ENCODE data around the gene PLAU. TPM values are rescaled to one million over a fixed set of nuclear protein-coding genes. Genes with fewer than 3 reads are reported as not detected.
A peak's percentile ranks its signal among the peaks of the same experiment; 100 is the strongest.

PLAU gene
- total RNA-seq, 1 experiment from 2014 or later = 8.3 TPM

DNA sequence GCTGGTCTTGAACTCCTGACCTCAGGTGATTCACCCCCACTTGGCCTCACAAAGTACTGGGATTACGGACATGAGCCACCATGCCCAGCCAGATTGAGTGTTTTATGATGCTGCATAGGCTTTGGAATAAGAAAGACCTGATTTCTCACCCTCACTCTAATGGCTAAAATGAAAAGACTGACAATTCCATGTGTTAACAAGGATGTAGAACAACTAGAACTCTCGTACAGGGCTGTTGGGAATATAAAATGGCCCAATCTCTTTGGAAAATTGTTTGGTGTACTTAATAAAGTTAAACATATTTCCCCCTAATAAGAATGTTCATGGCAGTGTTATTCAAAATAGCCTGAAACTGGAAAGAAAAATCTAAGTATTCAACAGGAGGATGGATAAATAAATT lies 43.8 kb downstream of the PLAU start:
- Histone ChIP-seq H3K4me3 (ENCODE audit: low read depth, low read length, poor library complexity, severe bottlenecking) (no peak overlapping the region), H3K36me3 (ENCODE audit: insufficient read depth, low read length, poor library complexity, severe bottlenecking) (no peaks in the 10 kb centered on the region), H3K9me3 (ENCODE audit: low read depth, low read length, poor library complexity, severe bottlenecking) (no peaks in the 10 kb centered on the region), H3K27ac (ENCODE audit: low read depth, low read length, poor library complexity, severe bottlenecking) (no peak overlapping the region), H3K27me3 (replicated peaks; ENCODE audit: insufficient read depth, low read depth, low read length, poor library complexity) (no peaks in the 10 kb centered on the region), H3K4me1 (ENCODE audit: insufficient read depth, low read length, poor library complexity, severe bottlenecking) (peaks cover 18% of the 10 kb centered on the region)
- CTCF ChIA-PET = no interaction called here
- TF ChIP-seq, protein P1, sequence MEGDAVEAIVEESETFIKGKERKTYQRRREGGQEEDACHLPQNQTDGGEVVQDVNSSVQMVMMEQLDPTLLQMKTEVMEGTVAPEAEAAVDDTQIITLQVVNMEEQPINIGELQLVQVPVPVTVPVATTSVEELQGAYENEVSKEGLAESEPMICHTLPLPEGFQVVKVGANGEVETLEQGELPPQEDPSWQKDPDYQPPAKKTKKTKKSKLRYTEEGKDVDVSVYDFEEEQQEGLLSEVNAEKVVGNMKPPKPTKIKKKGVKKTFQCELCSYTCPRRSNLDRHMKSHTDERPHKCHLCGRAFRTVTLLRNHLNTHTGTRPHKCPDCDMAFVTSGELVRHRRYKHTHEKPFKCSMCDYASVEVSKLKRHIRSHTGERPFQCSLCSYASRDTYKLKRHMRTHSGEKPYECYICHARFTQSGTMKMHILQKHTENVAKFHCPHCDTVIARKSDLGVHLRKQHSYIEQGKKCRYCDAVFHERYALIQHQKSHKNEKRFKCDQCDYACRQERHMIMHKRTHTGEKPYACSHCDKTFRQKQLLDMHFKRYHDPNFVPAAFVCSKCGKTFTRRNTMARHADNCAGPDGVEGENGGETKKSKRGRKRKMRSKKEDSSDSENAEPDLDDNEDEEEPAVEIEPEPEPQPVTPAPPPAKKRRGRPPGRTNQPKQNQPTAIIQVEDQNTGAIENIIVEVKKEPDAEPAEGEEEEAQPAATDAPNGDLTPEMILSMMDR (conservative IDR thresholded peaks at IDR 0.05; ENCODE audit: low read depth, low read length) = no peak
- no peak for TF ChIP-seq EZH2 (IDR thresholded peaks at IDR 0.05; ENCODE audit: borderline replicate concordance, low read depth, low read length, poor library complexity, severe bottlenecking)
- intact Hi-C loops (cut with micrococcal nuclease; ENCODE audit: unreplicated experiment) = no loop called here
- no peak for DNase-seq (ENCODE audit: low spot score)
- no TSS peak for BruUV-seq (replicated peaks)
- POLR2A ChIA-PET (ENCODE audit: low non-redundant PET) = no interaction called here

DNA sequence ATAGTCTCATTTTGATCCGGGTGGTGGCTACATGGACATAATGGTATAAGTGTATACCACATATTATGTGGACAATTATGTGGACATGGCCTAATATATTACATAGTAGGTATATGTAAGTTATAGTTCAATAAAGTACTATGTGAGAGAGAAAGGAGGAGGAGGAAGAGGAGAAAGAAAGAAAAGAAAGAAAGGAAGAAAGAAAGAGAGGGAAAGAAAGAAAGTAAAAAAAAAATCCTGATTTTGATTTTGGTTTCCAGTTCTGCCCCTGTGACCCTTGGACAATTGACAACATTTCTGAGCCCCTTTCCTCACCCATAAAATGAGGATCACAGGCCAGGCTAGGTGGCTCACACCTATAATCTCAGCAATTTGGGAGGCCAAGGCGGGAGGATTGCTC lies 44.8 kb downstream of the PLAU start:
- BruUV-seq (replicated peaks) = no TSS peak
- DNase-seq (ENCODE audit: low spot score) = no peak
- CTCF ChIA-PET = no interaction called here
- Histone ChIP-seq H3K27me3 (replicated peaks; ENCODE audit: insufficient read depth, low read depth, low read length, poor library complexity) (no peaks in the 10 kb centered on the region), H3K27ac (ENCODE audit: low read depth, low read length, poor library complexity, severe bottlenecking) (peak overlapping the region; percentile 77), H3K4me3 (ENCODE audit: low read depth, low read length, poor library complexity, severe bottlenecking) (no peak overlapping the region), H3K4me1 (ENCODE audit: insufficient read depth, low read length, poor library complexity, severe bottlenecking) (peaks cover 18% of the 10 kb centered on the region), H3K9me3 (ENCODE audit: low read depth, low read length, poor library complexity, severe bottlenecking) (no peaks in the 10 kb centered on the region), H3K36me3 (ENCODE audit: insufficient read depth, low read length, poor library complexity, severe bottlenecking) (no peaks in the 10 kb centered on the region)
- POLR2A ChIA-PET (ENCODE audit: low non-redundant PET) = no interaction called here
- intact Hi-C loops (cut with micrococcal nuclease; ENCODE audit: unreplicated experiment) = no loop called here
- no peak for TF ChIP-seq EZH2 (IDR thresholded peaks at IDR 0.05; ENCODE audit: borderline replicate concordance, low read depth, low read length, poor library complexity, severe bottlenecking)
- TF ChIP-seq, protein P1 (conservative IDR thresholded peaks at IDR 0.05; ENCODE audit: low read depth, low read length) = no peak

DNA sequence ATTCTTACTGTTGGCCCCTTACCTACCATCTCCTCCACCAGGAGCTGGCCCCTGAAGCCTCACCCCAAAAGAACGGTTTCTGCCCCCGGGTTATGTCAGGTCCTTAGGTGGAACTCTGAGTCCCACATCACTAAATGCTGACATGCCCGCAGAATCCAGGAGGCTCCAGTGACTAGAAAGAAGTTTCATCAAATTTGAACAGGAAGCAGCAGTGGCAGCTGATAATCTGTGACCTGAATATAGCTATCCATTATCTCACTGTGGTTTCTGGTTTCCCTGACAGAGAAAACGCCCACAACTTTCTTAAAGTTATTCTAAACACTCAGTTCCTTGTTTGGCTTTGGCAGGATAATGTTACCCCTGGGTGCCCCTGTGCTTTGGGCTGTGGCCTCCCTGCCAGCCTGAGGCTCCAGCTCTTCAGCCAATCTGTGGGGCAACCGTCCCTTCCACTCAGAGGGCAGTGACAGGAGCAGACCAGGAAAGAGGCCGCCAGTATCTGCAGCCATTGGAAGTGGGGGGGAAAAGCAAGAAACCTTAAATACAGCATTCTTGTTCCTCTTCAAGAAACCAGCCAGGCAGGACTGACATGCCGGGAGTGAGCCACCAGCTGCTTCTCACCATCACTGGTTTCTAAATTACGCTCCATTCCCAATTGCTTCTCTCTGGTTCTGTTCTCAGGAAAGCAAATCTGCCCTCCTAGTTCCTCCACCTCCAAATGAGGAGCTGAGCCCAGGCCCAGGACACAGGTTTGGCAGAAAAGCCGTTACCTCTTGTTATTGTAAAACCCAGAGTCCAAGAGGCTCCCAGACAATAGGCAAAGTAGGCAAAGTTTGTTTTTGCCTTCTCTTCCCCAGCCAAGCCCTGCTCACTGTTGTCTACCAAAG lies 45.8 kb downstream of the PLAU start:
- H3K4me1 ChIP-seq (ENCODE audit: insufficient read depth, low read length, poor library complexity, severe bottlenecking) = peaks cover 18% of the 10 kb centered on the region
- DNase-seq (ENCODE audit: low spot score) = peak; percentile 73
- H3K27me3 ChIP-seq (replicated peaks; ENCODE audit: insufficient read depth, low read depth, low read length, poor library complexity) = no peaks in the 10 kb centered on the region
- H3K36me3 ChIP-seq (ENCODE audit: insufficient read depth, low read length, poor library complexity, severe bottlenecking) = no peaks in the 10 kb centered on the region
- no peak for TF ChIP-seq EZH2 (IDR thresholded peaks at IDR 0.05; ENCODE audit: borderline replicate concordance, low read depth, low read length, poor library complexity, severe bottlenecking)
- TF ChIP-seq, protein P1 (conservative IDR thresholded peaks at IDR 0.05; ENCODE audit: low read depth, low read length) = no peak
- peak overlapping the region; percentile 77 for H3K27ac ChIP-seq (ENCODE audit: low read depth, low read length, poor library complexity, severe bottlenecking)
- no TSS peak for BruUV-seq (replicated peaks)
- ChIA-PET POLR2A (ENCODE audit: low non-redundant PET) (interaction anchor here (0.7 kb wide), 1 partner anchor 50 kb away, joined by 3 read pairs; no protein-coding TSS in a partner anchor), CTCF (interaction anchor here (0.6 to 1.0 kb wide), 3 partner anchors 16 to 70 kb away, joined by 3 to 4 read pairs (median 3); no protein-coding TSS in a partner anchor)
- no peak overlapping the region for H3K4me3 ChIP-seq (ENCODE audit: low read depth, low read length, poor library complexity, severe bottlenecking)
- intact Hi-C loops (cut with micrococcal nuclease; ENCODE audit: unreplicated experiment) = no loop called here
- H3K9me3 ChIP-seq (ENCODE audit: low read depth, low read length, poor library complexity, severe bottlenecking) = no peaks in the 10 kb centered on the region

Measured in A673 (cell line).